Suppressor macrophage treated with lipopolysaccharide for 1 hour (primary cell): ENCODE measurements around the gene POTEH.
"Not testable (repeated sequence)": the region's sequence is repeated elsewhere in the genome, so short reads cannot be mapped to it uniquely, and the experiment has no call there.

Experiments used
- DNase-seq, 3 donors: peaks; one replicate each; pipeline ENCODE4 v3.0.0-alpha.2; 2020 to 2022

POTEH gene

DNA sequence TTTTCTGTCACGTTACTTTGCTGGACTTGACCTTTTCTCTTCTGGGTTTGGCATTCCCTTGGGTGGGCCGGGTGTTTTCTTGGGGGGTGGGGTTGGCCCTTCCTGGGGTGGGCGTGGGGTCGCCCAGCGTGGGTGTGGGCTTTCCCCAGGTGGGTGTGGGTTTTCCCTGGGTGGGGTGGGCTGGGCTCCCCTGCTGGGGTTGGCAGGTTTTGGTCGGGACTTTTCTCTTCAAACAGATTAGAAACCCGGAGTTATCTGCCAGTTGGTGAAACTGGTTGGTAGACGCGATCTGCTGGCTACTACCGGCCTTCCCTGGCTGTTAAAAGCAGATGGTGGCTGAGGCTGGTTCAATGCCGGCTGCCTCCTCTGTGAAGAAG, at the start of gene POTEH:
POTEH (plus strand) TSS at position 278 of the 377 bp plus-strand sequence; CDS start at position 330, 52 bp downstream.
- not testable (repeated sequence) for DNase-seq

- not testable (repeated sequence) for DNase-seq
Measured at GRCh38 chr22:15642288-15642861, 47.5 kb upstream of the POTEH start.

DNA sequence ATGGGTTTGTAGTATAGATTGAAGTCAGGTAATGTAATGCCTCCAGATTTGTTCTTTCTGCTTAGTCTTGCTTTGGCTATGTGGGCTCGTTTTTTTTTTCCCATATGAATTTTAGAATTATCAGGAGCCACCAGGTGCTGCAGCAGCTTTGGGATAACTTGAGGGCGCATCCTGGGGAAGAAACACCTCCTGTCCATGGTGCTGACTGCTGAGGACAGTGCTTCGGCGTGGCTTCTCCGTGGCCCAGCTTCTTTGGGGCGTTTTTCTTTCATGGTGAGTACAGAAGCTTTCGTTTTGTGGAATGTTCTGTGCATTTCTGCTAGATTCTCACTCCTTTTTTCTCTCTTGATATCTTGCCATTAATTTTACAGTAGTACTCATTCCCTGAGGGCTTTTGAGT, 37.9 kb upstream of the POTEH start:
- DNase-seq: not testable (repeated sequence)

GRCh38 chr22:15652738-15653137, 37.1 kb upstream of the POTEH start:
- DNase-seq: not testable (repeated sequence)

DNA sequence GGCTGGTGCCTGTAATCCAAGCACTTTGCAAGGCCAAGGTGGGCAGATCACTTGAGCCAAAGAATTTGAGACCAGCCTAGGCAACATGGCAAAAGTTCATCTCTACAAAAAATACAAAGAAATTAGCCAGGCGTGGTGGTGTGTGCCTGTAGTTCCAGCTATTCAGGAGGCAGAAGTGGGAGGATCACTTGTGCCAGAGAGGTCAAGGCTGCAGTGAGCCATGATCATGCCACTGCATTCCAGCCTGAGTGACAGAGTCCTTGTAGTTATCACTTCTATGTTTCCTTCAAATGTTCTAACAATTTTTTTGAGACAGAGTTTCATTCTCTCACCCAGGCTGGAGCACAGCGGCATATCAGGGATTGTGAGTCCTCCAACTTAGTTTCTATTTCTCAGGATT, 36.6 kb upstream of the POTEH start:
- DNase-seq: not testable (repeated sequence)

GRCh38 chr22:15661102-15661501, 28.7 kb upstream of the POTEH start:
- not testable (repeated sequence) for DNase-seq

DNA sequence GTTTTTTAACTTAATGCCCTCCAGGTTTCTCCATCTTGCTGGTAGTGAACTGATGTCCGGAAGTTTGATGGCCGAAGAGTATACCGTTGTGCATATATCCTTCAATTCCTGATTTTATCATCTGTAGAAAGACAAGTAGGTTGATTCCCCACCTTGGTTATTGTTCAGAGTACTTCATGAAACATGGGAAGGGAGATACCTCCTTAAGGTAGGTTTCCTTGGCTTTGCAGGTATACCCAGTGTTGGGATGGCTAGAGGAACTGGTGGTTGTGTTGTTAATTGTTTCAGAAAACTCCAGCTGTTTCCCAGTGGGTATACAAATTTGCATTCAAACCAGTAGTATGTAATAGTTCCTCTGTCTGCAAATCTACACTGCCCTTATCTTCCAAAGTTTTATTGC, 25.1 kb upstream of the POTEH start:
- DNase-seq: not testable (repeated sequence)

DNA sequence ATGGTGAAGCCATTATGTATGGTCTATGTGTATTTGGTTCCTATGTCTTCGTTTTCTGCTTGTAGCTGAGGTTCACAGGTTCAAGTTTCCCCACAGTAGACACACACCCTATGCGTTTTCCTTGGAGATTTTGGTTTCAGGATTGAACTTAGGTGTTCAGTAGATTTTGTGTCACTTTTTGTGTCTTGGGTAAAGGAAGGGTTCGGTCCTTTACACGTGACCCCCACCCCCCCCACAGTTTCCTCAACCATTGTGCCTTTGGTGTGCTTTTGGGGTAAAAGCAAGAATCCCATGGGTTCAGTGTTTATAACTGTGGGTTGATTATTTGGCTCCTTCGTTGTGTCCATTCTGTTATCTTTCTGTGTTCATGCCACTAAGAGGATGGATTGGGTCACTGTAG, 24.3 kb upstream of the POTEH start:
- not testable (repeated sequence) for DNase-seq

DNA sequence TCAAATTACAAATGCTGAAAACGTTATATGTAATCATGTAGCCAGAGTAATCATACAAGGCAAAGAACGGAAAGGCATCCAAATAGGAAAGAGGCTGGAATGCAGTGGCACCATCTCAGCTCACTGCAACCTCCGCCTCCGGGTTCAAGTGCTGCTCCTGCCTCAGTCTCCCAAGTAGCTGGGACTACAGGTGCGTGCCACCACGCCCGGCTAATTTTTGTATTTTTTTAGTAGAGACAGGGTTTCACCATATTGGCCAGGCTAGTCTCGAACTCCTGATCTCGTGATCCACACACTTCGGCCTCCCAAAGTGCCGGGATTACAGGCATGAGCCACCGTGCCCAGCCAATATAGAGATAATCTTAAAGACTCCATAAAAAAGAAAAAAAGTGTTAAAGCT, 20.4 kb upstream of the POTEH start:
- not testable (repeated sequence) for DNase-seq

GRCh38 chr22:15679702-15680101, 10.1 kb upstream of the POTEH start:
- DNase-seq: not testable (repeated sequence)

- DNase-seq: not testable (repeated sequence)
Measured at GRCh38 chr22:15684115-15684514, 5.7 kb upstream of the POTEH start.

DNA sequence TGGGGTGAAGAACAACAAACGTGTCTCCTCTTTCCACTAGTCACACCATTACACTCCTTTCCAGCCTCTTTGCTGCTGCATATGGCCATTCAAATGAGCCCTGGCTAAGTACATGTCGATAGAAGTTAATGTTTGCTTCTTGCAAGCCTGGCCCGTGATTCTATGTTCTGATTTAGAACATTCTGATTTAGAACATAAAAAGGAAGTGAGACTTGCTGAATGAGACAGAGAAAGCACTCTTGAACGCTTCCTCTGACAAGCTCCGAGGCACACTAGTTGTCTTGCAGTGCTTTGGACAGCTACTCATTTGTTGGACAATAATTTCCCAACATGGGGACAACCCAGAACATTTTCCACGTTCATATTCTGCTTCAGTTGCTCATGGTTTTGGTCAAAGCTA, 5.1 kb upstream of the POTEH start:
- DNase-seq: not testable (repeated sequence)

GRCh38 chr22:15685641-15686040, 4.2 kb upstream of the POTEH start:
- not testable (repeated sequence) for DNase-seq

DNA sequence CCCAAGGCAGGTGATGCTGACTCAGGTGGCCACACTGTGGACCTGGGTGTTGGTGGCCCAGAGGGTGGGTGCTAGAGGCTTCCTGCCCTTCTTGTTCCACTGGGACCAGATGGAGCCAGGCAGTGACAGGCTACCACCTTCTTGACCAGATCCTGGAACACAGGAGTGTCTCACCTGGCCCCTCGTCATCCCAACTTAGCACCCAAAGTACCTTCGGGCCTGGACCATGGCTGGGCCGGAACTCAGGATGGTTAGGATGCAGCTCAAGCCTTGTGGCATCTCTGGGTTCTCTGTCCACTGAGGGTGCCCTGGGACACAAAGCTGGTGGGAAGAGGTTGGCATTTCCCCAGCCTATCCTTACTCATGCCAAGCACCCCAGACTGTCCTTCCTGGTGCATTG, 2.7 kb upstream of the POTEH start:
- not testable (repeated sequence) for DNase-seq

DNA sequence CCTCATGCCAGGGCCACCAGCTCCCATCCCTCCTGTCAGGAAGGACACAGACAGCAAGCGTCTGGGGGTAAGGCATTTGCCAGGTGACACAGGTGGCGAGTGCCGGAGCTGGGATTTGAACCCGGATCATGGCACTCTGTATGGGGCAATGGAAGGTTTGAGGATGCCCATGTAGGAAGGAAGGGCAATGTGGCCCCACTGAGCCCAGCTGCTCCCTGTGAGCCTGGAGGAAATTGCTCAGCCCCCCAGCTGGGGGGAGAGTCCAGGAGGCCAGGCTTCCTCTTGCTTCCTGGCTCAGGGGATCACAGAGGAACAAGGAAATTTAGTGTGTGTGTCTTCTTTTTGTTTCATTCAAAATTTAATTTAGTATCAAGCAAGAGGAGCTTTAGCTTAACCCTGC, 2.1 kb upstream of the POTEH start:
- not testable (repeated sequence) for DNase-seq

DNA sequence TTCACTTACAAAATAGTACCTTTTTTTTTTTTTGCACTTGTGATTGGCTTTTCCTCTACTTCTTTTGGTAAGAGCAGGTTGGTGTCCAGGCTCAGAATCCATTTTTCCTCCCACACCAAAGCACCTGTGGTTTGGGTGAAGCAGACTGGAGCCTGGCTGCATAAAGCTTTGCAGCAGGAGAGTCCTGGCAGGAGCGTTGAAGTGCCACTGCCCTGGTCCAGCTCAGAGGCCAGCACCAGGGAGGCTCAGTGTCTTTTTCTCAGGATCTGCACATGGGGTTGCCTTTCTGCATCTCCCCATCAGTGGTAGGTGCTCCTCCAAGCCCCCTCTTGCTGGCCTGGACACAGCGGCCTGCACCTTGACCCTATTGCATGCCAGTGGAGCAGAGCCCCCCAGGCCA, 1.7 kb upstream of the POTEH start:
- not testable (repeated sequence) for DNase-seq

DNA sequence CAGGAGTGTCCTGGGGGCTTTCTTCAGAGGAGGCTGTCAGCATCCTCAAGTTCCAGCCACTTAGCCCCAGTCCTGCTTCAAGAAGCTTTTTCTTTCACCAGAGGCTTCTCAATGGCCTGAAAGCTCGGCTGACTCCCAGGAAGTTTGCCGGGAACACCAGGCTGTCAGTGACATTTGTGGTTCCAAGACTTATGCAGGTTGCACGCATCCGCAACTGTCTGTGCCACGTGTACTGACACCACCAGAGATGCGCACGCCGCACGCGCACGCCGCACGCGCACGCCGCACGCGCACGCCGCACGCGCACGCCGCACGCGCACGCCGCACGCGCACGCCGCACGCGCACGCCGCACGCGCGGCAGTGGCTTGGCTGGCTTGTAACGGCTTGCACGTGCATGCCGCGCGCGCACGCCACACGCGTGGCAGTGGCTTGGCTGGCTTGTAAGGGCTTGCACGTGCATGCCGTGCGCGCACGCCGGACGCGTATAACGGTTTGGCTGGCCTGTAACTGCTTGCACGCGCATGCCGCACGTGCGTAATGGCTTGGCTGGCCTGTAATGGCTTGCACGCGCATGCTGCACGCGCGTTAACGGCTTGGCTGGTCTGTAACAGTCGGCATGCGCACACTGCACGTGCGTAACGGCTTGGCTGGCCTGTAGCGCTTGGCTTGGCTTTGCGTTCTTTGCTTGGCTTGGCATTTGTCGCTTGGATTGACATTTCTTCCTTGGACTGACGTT, 646 bp upstream of the POTEH start:
- not testable (repeated sequence) for DNase-seq

DNA sequence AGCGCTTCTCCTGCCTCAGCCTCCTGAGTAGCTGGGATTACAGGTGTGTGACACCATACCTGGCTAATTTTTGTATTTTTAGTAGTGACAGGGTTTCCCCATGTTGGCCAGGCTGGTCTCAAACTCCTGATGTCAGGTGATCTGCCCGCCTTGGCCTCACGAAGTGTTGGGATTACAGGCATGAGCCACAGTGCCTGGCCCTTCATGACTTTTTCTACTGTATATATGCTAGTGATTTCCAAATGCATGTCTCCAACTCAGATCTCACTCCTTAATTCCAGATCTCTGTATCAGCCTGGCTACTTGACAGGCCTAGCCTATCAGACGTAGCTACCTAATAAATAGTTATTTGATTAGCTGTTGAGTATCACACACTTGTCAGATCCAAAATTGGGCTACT, 23.8 kb downstream of the POTEH start:
- peak in 1 of 3 donors; percentile 11 for DNase-seq

DNA sequence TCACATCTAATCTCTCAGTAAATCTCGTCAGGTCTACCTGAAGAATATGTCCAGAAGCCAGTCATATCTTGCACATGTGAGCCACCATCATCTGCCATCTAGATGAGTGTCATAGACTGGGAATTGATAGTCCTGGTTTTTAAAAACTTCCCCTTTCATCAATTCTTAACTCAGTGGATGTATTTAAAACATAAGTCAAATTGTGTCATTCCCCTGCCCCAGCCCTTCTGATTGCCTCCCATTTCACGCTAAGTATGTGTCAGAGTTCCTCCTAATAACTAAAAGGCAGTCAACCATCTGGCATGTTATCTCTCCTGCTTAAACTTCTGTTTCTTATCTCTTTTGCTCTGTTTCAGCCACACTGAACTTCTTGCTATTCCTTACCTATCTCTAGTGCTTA, 24.3 kb downstream of the POTEH start:
- not testable (repeated sequence) for DNase-seq

DNA sequence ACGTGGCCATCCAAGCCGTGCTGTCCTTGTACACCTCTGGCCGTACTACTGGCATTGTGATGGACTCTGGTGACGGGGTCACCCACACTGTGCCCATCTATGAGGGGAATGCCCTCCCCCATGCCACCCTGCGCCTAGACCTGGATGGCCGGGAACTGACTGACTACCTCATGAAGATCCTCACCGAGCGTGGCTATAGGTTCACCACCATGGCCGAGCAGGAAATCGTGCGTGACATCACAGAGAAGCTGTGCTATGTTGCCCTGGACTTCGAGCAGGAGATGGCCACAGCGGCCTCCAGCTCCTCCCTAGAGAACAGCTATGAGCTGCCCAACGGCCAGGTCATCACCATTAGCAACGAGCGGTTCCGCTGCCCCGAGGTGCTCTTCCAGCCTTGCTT, 32.1 kb downstream of the POTEH start:
- not testable (repeated sequence) for DNase-seq

DNA sequence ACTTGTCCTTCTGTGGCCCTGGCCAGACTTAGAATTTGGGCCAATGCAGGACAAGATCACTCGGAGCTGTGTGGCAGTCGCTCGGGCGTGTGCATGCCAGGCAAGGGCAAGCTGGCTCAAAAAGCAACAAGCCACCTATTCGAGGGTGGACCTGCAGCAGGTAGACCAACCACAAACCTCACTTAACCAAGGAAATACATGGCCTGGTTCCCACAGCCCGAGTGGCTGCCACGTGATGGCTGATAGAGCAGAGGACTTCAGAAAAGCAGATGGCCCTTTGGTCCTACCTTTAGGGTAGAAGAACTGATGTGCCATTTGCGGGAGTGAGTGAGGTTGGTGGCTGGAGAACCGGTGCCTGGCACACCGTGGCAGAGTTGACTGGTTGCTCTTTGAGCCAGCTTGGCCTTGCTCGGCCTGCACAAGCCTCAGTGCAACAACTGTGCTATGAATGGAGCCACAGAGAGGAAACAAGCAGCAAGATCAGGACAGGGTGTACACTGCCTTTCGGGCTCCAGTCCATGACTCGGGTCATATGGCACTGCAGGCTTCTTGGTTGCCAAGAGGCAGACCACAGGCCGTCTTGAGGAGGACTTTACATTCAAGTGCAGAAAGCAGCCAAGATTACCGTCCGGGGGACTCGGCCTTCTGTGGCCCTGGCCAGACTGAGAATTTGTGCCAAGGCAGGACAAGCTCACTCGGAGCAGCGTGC, 39.5 kb downstream of the POTEH start:
- DNase-seq: not testable (repeated sequence)

DNA sequence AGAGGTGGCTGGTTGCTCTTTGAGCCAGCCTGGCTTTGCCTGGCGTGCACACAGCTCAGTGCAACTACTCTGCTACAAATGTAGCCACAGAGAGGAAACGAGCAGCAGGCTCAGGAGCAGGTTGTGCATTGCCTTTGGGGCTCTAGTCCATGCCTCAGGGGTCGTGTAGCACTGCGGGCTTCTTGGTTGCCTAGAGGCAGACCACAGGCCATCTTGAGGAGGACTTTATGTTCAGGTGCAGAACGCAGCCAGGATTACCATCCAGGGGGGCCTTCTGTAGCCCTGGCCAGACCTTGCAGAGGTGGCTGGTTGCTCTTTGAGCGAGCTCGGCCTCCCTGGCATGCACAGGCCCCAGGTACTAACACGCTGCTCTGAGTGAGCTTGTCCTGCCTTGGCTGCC, 41.2 kb downstream of the POTEH start:
- not testable (repeated sequence) for DNase-seq

DNA sequence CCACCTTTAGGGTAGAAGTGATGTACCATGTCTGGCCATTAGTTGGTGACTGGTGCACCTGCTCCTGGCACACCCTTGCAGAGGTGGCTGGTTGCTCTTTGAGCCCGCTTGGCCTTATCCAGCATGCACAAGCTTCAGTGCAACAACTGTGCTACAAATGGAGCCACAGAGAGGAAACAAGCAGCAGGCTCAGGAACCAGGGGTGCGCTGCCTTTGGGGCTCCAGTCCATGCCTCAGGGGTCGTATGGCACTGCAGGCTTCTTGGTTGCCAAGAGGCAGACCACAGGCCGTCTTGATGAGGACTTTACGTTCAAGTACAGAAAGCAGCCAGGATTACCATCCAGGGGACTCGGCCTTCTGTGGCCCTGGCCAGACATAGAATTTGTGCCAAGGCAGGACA, 44.6 kb downstream of the POTEH start:
- not testable (repeated sequence) for DNase-seq
